ENCODE measurements around the gene HYAL1.
"Not testable (repeated sequence)": the region's sequence is repeated elsewhere in the genome, so short reads cannot be mapped to it uniquely, and the experiment has no call there.

Gene HYAL1

GRCh38 chr3:50292159-50293078 is 11.0 kb downstream of the HYAL1 start, which contains the start of gene IFRD2:
Gene IFRD2 (minus strand): TSS chr3:50292429. CDS start chr3:50292274, 155 bp downstream.
- DNase-seq = peak; percentile 90

- DNase-seq = no peak
Measured at GRCh38 chr3:50290161-50290641, 13.2 kb downstream of the HYAL1 start.

- no peak for DNase-seq
Measured at GRCh38 chr3:50289130-50289529, 14.2 kb downstream of the HYAL1 start.

- DNase-seq = no peak
Measured at GRCh38 chr3:50288387-50289007, 14.9 kb downstream of the HYAL1 start.

GRCh38 chr3:50287262-50287661 is 16.1 kb downstream of the HYAL1 start:
- DNase-seq = no peak

GRCh38 chr3:50286322-50287227 is 16.8 kb downstream of the HYAL1 start:
- no peak for DNase-seq

- DNase-seq = not testable (repeated sequence)
Measured at GRCh38 chr3:50284121-50284520, 19.3 kb downstream of the HYAL1 start.

- no peak for DNase-seq
Measured at GRCh38 chr3:50279255-50280016, 23.9 kb downstream of the HYAL1 start.

GRCh38 chr3:50278880-50279224 is 24.5 kb downstream of the HYAL1 start, which contains the start of gene LSMEM2:
Gene LSMEM2 (plus strand): TSS chr3:50279087. CDS start chr3:50279114, 27 bp downstream.
- DNase-seq = no peak

GRCh38 chr3:50278123-50278879 is 25.1 kb downstream of the HYAL1 start:
- no peak for DNase-seq

GRCh38 chr3:50276762-50277101 is 26.6 kb downstream of the HYAL1 start:
- no peak for DNase-seq

- no peak for DNase-seq
Measured at GRCh38 chr3:50275996-50276761, 27.2 kb downstream of the HYAL1 start.

GRCh38 chr3:50275141-50275995 is 28.0 kb downstream of the HYAL1 start:
- no peak for DNase-seq

GRCh38 chr3:50274371-50275104 is 28.8 kb downstream of the HYAL1 start:
- DNase-seq = no peak

- no peak for DNase-seq
Measured at GRCh38 chr3:50273689-50274065, 29.7 kb downstream of the HYAL1 start.

- DNase-seq = peak; percentile 55
Measured at GRCh38 chr3:50272911-50273688, 30.3 kb downstream of the HYAL1 start.

GRCh38 chr3:50272538-50272910 is 30.9 kb downstream of the HYAL1 start:
- DNase-seq = not testable (repeated sequence)

GRCh38 chr3:50271314-50271936 is 31.9 kb downstream of the HYAL1 start:
- no peak for DNase-seq

Measured in GOT3 (cell line).